SH-SY5Y (cell line): Measurements from ENCODE around the gene ANKRD22.

Source experiments
- GATA2 ChIP-seq: IDR thresholded peaks from 2 replicates; pipeline ENCODE4 v1.6.1; 2011; ENCODE audit warnings: mild to moderate bottlenecking, low read depth, low read length
- GATA3 ChIP-seq: IDR thresholded peaks from 2 replicates; pipeline ENCODE4 v1.6.1; 2011; ENCODE audit warnings: low read depth, mild to moderate bottlenecking, low read length, moderate library complexity

GRCh38 chr10:88895250-88895649 is 43.6 kb upstream of the ANKRD22 start:
- TF ChIP-seq GATA2: no peak
- no peak for TF ChIP-seq GATA3
